HG02938 (cell line): ENCODE results near the gene IP6K2.

ENCODE experiments used
- ATAC-seq: cut with Tn5 transposase; IDR thresholded peaks from one replicate; pipeline ENCODE4 v1.9.1; 2021; ENCODE audit warnings: mild to moderate bottlenecking, moderate library complexity; ENCODE audit not compliant: unreplicated experiment

The IP6K2 gene

GRCh38 chr3:48692551-48692950 lies 24.5 kb downstream of the IP6K2 start:
- ATAC-seq: no peak

GRCh38 chr3:48690846-48691458 lies 26.1 kb downstream of the IP6K2 start:
- ATAC-seq: no peak

- no peak for ATAC-seq
Measured at GRCh38 chr3:48689384-48689783, 27.6 kb downstream of the IP6K2 start.

- no peak for ATAC-seq
Measured at GRCh38 chr3:48688737-48689075, 28.3 kb downstream of the IP6K2 start.

GRCh38 chr3:48688032-48688736 lies 28.8 kb downstream of the IP6K2 start:
- no peak for ATAC-seq

GRCh38 chr3:48687220-48687678 lies 29.8 kb downstream of the IP6K2 start:
- no peak for ATAC-seq

- ATAC-seq: no peak
Measured at GRCh38 chr3:48686538-48687219, 30.3 kb downstream of the IP6K2 start.

- peak; percentile 73 for ATAC-seq
Measured at GRCh38 chr3:48685603-48686511, 31.2 kb downstream of the IP6K2 start, which contains the start of gene NCKIPSD. NCKIPSD (minus strand) TSS chr3:48685915; CDS start chr3:48685807, 108 bp downstream.

- ATAC-seq: no peak
Measured at GRCh38 chr3:48685293-48685602, 31.8 kb downstream of the IP6K2 start.

- ATAC-seq: no peak
Measured at GRCh38 chr3:48684480-48685143, 32.4 kb downstream of the IP6K2 start.

GRCh38 chr3:48684054-48684349 lies 33.0 kb downstream of the IP6K2 start:
- no peak for ATAC-seq

- no peak for ATAC-seq
Measured at GRCh38 chr3:48682786-48683185, 34.2 kb downstream of the IP6K2 start.

GRCh38 chr3:48681974-48682610 lies 34.9 kb downstream of the IP6K2 start:
- ATAC-seq: no peak

- ATAC-seq: no peak
Measured at GRCh38 chr3:48681541-48681880, 35.5 kb downstream of the IP6K2 start.

GRCh38 chr3:48680811-48681540 lies 36.0 kb downstream of the IP6K2 start:
- ATAC-seq: no peak

- ATAC-seq: no peak
Measured at GRCh38 chr3:48679411-48680391, 37.3 kb downstream of the IP6K2 start.

GRCh38 chr3:48678566-48679380 lies 38.2 kb downstream of the IP6K2 start:
- ATAC-seq: no peak

- no peak for ATAC-seq
Measured at GRCh38 chr3:48678056-48678455, 39.0 kb downstream of the IP6K2 start.
